Gastrocnemius medialis (tissue), 4 donors: ENCODE results near the gene SEMA4G.

ENCODE experiments used
- POLR2A ChIP-seq, 2 donors: fragments of 450-650 bp; IDR thresholded peaks; one replicate each; pipeline ENCODE4 v1.6.1; 2017; ENCODE audit warnings: antibody characterized with exemption in 2 of 2, mild to moderate bottlenecking in 2 of 2, moderate library complexity in 2 of 2
- TF ChIP-seq, protein P1 (sequence below), 5 experiments: fragments of 450-650 bp in 3 of 5; fragments of 200-600 bp in 2 of 5; sonication (generic) in 2 of 5; IDR thresholded peaks in 4 of 5; conservative IDR thresholded peaks in 1 of 5; 1 replicate in 4 of 5; 2 replicates in 1 of 5; pipeline ENCODE4 v1.5.1; 2016 to 2019; ENCODE audit warnings: antibody characterized with exemption in 5 of 5, mild to moderate bottlenecking in 3 of 5, moderate library complexity in 3 of 5

DNA sequence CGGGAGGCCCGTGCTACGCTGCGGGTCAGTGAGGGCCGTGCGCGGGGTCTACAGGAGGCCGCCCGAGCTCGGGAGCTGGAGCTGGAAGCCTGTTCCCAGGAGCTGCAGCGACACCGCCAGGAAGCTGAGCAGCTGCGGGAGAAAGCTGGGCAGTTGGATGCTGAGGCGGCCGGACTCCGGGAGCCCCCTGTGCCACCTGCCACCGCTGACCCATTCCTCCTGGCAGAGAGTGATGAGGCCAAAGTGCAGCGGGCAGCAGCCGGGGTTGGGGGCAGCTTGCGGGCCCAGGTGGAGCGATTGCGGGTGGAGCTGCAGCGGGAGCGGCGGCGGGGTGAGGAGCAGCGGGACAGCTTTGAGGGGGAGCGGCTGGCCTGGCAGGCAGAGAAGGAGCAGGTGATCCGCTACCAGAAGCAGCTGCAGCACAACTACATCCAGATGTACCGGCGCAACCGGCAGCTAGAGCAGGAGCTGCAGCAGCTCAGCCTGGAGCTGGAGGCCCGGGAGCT, 37.3 kb downstream of the SEMA4G start:
- TF ChIP-seq, protein P1, sequence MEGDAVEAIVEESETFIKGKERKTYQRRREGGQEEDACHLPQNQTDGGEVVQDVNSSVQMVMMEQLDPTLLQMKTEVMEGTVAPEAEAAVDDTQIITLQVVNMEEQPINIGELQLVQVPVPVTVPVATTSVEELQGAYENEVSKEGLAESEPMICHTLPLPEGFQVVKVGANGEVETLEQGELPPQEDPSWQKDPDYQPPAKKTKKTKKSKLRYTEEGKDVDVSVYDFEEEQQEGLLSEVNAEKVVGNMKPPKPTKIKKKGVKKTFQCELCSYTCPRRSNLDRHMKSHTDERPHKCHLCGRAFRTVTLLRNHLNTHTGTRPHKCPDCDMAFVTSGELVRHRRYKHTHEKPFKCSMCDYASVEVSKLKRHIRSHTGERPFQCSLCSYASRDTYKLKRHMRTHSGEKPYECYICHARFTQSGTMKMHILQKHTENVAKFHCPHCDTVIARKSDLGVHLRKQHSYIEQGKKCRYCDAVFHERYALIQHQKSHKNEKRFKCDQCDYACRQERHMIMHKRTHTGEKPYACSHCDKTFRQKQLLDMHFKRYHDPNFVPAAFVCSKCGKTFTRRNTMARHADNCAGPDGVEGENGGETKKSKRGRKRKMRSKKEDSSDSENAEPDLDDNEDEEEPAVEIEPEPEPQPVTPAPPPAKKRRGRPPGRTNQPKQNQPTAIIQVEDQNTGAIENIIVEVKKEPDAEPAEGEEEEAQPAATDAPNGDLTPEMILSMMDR (IDR thresholded peaks at IDR 0.05 in 4 of 5, conservative IDR thresholded peaks at IDR 0.05 in 1 of 5): no peak
- no peak for TF ChIP-seq POLR2A (IDR thresholded peaks at IDR 0.05)
